HG03045 (cell line): ENCODE measurements around the gene PHRF1.
"Not testable (repeated sequence)": the region's sequence is repeated elsewhere in the genome, so short reads cannot be mapped to it uniquely, and the experiment has no call there.

ENCODE experiments used
- ATAC-seq: cut with Tn5 transposase; IDR thresholded peaks from one replicate; pipeline ENCODE4 v1.9.1; 2021; ENCODE audit warnings: mild to moderate bottlenecking, moderate library complexity; ENCODE audit not compliant: unreplicated experiment

The PHRF1 gene

GRCh38 chr11:571802-572185 is 4.5 kb upstream of the PHRF1 start:
- no peak for ATAC-seq

DNA sequence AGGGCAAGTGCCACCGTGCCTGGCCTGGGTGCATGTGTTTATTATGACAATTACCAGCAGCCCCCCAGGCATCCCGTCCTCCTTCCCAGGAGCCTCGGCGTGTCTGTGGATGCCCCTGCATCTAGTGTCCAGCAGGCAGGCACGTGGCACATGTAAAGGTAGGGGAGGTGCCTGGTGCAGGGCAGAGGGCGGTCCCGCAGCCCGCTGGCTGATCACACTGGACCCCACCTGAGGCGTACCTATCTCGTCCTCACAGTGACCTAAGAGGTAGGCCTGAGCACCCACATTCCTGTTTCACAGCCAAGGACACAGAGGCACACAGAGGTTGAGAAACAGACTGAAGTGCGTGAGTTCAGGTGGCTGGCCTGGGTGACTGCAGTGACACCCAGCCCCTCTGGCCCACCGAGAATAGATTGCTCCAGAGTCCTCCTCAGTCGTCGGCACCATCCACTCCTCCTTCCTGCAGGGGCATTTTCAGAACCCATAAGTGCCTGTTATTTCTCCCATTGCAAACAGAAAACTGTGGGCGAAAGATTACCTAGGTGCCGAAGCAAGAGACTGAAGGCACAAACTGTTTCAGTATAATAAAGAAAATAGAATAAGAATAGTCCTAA is 3.0 kb upstream of the PHRF1 start:
- ATAC-seq: no peak

DNA sequence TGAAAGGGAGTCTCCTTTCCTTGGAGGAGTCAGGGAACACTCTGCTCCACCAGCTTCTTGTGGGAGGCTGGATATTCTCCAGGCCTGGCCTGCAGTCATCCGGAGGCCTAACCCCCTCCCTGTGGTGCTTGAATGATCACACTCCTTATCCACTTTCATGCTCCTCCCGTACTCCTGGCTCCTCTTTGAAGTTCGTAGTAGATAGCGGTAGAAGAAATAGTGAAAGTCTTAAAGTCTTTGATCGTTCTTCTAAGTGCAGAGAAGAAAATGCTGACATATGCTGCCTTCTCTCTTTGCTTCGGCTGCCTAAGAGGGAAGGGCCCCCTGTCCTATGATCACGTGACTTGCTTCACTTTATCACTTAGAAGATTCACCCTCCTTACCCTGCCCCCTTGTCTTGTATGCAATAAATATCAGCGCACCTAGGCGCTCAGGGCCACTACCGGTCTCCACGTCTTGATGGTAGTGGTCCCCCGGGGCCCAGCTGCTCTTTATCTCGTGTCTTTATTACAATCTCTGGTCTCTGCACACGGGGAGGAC is 2.2 kb upstream of the PHRF1 start:
- ATAC-seq: not testable (repeated sequence)

- ATAC-seq: no peak
Observed at GRCh38 chr11:574632-575312, 1.5 kb upstream of the PHRF1 start.

- no peak for ATAC-seq
Observed at GRCh38 chr11:575313-575995, 816 bp upstream of the PHRF1 start.

DNA sequence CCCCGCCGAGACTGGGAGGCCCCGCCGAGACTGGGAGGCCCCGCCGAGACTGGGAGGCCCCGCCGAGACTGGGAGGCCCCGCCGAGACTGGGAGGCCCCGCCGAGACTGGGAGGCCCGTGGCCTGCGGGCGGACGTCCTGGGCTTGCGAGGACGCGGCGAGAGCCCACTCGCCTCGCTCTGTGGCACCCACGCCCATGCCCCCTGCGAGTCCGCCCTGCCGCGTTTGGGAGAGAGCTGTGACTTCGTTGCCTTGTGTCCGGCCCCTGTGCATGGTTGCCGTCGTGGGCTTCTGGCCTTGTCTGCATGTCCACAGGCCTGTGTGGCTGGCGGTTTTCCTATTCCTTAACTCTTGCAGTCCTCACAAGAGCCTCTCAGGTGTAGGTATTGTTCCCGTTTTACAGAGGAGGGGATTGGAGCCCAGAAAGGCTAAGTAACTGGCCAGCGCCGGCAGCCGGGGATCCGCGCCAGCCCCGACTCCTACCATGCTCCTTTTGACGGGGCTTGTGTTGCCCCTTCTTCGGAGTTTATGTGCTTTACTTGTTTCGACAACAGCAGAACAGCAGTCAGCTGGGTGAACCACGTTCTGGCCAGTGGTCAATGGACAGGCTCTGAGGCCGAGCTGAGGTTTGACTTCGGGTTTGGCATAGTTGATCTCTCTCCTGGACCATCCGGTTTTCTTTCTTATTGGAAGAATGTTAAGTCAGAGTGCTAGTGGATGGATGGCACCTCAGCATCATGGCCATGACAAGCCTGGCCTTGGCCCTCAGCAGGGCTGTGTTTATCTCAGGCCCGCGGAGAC is 741 bp downstream of the PHRF1 start:
- ATAC-seq: no peak

GRCh38 chr11:577611-577894 is 1.3 kb downstream of the PHRF1 start:
- ATAC-seq: no peak

GRCh38 chr11:578276-579035 is 2.2 kb downstream of the PHRF1 start:
- ATAC-seq: no peak

DNA sequence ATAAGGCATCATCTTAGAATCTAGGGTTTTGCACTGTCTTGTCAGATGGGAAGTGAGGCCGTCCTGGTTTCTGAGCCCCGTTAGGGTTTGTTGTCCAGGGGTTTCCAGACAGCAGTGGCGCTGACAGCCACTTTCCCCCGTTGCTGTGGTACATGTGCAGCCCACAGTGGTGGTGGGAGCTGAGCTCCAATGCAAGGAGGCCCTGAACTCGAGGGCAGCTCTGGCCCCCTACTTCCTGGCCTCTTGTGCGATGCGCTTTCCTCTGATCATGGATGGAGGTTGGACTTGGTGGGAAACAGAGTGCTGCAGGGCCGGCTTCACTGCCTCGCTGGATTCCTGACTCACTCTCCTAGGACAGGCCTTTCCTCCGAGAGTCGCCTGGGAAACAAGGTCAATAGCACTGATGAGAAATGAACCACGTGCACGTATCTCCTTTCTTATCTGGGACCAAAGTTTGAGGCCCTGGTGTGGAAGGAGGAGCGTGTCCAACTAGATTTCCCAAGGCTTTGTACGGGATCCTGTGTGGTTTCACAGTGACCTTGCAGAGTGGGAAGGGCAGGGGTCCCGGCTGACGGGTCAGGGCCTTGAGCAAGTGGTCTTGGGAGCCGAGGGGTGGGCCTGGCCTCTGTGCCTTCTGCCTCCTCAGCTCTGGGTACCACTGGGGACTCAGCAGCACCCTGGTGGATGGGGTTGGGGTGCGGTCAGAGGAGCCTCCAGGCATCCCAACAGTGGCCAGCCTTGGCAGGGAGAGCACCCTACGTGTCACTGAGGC is 3.7 kb downstream of the PHRF1 start:
- ATAC-seq: no peak

GRCh38 chr11:581342-581741 is 5.1 kb downstream of the PHRF1 start:
- no peak for ATAC-seq

DNA sequence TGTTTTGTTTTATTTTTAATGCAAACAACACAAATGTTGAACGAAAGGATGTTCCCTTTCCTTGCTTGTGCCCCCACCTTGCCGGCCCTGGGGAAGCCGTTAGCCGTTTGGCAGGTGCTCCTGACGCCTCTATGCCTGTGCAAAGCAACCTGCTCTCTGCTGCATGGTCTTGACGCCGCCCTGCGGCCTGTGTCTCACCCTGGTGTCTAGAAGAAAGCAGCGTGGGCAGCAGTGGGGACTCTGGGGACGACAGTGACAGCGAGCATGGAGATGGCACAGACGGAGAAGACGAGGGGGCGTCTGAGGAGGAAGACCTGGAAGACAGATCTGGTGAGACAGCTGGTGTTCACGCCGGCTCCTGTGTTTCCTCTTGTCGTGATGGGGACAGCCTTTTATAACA is 5.5 kb downstream of the PHRF1 start:
- no peak for ATAC-seq

- ATAC-seq: no peak
Observed at GRCh38 chr11:584287-584686, 8.0 kb downstream of the PHRF1 start.

DNA sequence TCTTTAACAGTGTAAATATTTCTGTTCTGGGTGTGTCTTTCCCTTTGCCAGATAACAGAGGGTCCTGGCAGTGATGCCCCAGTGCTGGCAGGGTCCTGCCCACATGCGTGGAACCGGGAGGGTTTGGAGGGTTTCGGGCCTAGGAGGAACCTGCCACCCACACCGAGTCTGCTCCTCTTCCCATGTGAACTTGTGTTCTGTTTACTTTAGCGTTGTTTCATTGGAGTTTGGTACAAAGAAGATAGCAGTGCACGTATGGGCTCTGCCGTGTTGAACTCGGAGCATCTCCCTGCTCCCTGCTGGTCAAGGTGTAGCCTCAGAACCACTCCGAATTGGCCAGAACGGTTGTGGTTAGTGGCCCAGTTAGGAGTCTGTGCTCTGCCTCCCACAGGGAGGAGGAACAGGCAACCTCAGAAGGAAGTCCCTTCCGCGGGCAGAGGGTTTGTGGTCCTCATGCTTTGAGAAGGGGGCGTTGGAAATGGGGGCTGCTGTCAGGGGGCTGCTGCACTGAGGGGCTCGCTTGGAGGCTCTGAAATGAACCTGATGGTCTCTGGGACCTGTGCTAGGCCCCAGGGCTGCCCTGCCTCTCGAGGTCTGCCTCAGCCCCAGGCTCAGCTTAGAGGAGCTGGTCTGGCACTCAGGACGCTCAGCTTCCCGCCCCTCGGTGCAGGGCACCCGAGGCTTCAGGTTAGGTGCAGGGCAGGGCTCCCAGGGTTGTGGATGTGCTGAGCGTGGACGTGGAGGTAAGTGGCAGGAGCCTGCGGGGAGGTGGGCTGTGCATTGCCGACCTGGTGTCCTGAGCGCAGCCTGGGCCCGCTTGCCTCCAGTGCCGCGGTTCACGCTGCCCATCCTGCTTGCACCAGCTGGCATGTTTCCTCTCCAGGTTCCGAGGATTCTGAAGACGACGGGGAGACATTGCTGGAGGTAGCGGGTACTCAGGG is 10.4 kb downstream of the PHRF1 start:
- ATAC-seq: no peak

GRCh38 chr11:587546-587945 is 11.3 kb downstream of the PHRF1 start:
- ATAC-seq: no peak

DNA sequence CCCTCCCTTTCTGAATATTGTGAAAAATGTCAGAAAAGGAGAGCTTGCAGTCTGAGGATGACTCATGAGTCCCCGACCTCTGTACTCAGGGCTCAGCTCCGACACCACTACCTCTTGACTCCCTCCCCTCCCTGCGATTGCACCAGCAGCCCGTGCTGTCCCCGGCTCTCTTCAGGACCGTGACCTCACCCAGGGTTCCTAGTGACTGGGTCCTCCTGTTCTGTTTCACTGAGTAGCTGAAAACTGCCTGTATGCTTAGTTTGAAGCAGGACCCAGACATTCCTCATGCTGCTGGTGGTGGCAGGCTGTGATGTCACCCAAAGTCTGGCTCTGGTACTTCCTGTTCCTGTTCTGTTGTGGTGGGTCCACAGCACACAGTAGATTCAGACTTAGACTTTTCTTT is 11.7 kb downstream of the PHRF1 start:
- ATAC-seq: no peak

GRCh38 chr11:589798-590197 is 13.5 kb downstream of the PHRF1 start:
- no peak for ATAC-seq

DNA sequence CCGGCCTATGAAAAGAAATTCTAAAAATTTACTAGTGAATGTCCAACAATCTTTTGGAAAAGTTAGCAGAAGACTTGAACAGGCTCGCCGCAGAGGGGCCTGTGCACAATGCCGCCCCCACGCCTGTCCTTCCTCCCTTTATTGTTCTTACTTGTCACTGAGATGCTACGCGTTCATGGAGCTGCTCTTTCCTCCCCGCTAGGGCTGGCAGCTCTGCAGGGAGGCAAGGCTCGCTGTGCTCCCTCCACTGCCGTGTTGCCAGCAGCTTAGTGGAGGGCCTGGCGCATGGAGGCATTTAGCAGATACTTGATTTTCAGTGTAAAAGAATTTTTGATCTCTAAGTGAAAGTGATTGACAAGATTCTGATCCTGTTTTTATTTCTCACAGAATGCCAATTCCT is 14.7 kb downstream of the PHRF1 start:
- no peak for ATAC-seq

DNA sequence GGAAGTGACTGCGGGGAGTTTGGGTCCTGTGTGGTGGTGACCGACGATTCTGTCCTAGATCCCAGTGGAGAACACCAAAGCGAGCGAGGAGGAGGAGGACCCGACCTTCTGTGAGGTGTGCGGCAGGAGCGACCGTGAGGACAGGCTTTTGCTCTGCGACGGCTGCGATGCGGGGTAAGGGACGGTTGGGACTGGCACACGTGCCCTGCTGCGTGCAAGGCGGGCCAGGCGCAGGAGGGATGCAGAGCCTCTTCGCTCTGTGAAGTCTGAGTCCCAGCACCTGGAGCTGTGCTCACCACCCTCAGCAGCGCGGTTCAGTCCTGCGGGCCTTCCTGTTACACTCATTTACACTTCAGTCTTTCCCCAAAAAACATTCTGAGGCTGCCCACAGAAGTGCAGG is 16.2 kb downstream of the PHRF1 start:
- no peak for ATAC-seq

- no peak for ATAC-seq
Observed at GRCh38 chr11:592918-593317, 16.6 kb downstream of the PHRF1 start.
